Measurements from ENCODE around the gene TMCO1.
"Not testable (repeated sequence)": the region's sequence is repeated elsewhere in the genome, so short reads cannot be mapped to it uniquely, and the experiment has no call there.

TMCO1 gene

DNA sequence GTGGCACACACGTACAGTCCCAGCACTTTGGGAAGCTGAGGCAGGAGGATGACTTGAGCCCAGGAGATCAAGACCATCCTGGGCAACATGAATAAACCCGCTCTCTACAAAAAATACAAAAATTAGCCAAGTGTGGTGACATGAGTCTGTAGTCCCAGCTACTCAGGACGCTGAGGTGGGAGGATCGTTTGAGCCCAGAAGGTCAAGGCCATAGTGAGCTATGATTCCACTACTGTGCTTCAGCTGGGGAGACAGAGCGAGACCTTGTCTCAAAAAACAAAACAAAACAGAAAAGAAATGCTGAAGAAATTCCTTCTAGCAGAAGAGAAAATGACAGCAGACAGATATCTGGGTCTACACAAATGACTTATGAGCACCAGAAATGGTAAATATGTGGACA, 80.6 kb downstream of the TMCO1 start:
- DNase-seq: no peak

DNA sequence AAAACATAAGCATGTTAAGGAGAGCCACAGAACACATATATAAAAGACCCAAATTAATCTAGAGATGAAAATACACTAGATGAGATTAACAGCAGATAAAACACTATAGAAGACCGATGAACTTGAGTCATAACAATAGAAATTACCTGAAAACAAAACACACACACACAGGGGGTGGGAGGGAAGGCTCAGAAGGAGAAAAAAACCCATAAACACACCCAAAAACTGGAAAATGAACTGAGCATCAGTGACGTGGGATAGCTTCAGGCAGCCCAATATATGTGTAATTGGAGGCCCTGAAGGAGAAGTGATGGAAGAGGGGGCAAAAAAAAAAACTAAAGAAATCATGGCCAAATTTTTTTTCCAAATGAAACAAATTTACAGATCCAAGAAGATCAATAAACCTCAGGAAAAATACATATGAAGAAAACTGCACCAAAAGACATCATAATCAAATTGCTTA, 81.7 kb downstream of the TMCO1 start:
- no peak for DNase-seq

- no peak for DNase-seq
Observed at GRCh38 chr1:165686121-165686970, 82.3 kb downstream of the TMCO1 start.

GRCh38 chr1:165683848-165684485, 84.7 kb downstream of the TMCO1 start:
- DNase-seq: no peak

DNA sequence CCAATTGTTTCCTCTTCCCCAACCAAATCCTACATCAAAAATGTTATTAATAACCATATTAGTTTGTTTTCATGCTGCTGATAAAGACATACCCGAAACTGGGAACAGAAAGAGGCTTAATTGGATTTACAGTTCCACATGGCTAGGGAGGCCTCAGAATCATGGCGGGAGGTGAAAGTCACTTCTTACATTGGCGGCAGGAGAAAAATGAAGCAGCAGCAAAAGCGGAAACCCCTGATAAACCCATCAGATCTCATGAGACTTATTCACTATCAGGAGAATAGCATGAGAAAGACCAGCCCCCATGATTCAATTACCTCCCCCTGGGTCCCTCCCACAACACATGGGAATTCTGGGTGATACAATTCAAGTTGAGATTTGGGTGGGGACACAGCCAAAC, 87.9 kb downstream of the TMCO1 start:
- DNase-seq: not testable (repeated sequence)

- no peak for DNase-seq
Observed at GRCh38 chr1:165680303-165680702, 88.4 kb downstream of the TMCO1 start.

GRCh38 chr1:165679282-165680036, 89.2 kb downstream of the TMCO1 start:
- no peak for DNase-seq

GRCh38 chr1:165678509-165678908, 90.2 kb downstream of the TMCO1 start:
- DNase-seq: no peak

Data from anterior cingulate cortex (tissue), 58 donors.